ENCODE measurements around the gene PDE4B. TPM values are rescaled to one million over a fixed set of nuclear protein-coding genes. Genes with fewer than 3 reads are reported as not detected.

Gene PDE4B
- total RNA-seq, 1 experiment from 2014 or later, result 1.4 TPM

GRCh38 chr1:65983500-65983899 is 190.8 kb downstream of the PDE4B start:
- no peak overlapping the region for H2AFZ ChIP-seq (ENCODE audit: low read length)
- intact Hi-C loops (cut with micrococcal nuclease), result no loop called here
- no peaks in the 10 kb centered on the region for H3K9me2 ChIP-seq (replicated peaks; ENCODE audit: low read length)
- no peak overlapping the region for H3K4me3 ChIP-seq (ENCODE audit: low read length)
- no peaks in the 10 kb centered on the region for H3K4me1 ChIP-seq (ENCODE audit: insufficient read depth, low read length)
- DNase-seq (no peak), ATAC-seq (no peak)
- POLR2A ChIA-PET (ENCODE audit: unreplicated experiment), result no interaction called here
- no peak overlapping the region for H3K4me2 ChIP-seq (ENCODE audit: low read length)
- no TSS peak for BruUV-seq (replicated peaks)
- H3K9ac ChIP-seq (ENCODE audit: low read length), result no peak overlapping the region
- no peak overlapping the region for H3K27ac ChIP-seq (ENCODE audit: low read length)
- no peak for TF ChIP-seq EZH2 (IDR thresholded peaks at IDR 0.05; ENCODE audit: low read length, unreplicated experiment)
- no peak for TF ChIP-seq CTCF (conservative IDR thresholded peaks at IDR 0.05; ENCODE audit: low read depth, low read length)
- no peak for TF ChIP-seq EZH2phosphoT487 (IDR thresholded peaks at IDR 0.05; ENCODE audit: borderline replicate concordance, low read length)
- no peaks in the 10 kb centered on the region for H4K20me1 ChIP-seq (ENCODE audit: low read length)
- H3K36me3 ChIP-seq (ENCODE audit: low read depth, low read length), result no peaks in the 10 kb centered on the region
- H3K79me2 ChIP-seq (ENCODE audit: low read length), result no peaks in the 10 kb centered on the region
- H3F3A ChIP-seq (ENCODE audit: low read length, unreplicated experiment), result no peaks in the 10 kb centered on the region
- H3K27me3 ChIP-seq (ENCODE audit: low read length), result peaks cover 58% of the 10 kb centered on the region
- H3K9me3 ChIP-seq (ENCODE audit: low read length), result no peaks in the 10 kb centered on the region
- CTCF ChIA-PET, result no interaction called here

- H3K9ac ChIP-seq (ENCODE audit: low read length), result no peak overlapping the region
- H3K4me3 ChIP-seq (ENCODE audit: low read length), result no peak overlapping the region
- no peaks in the 10 kb centered on the region for H3F3A ChIP-seq (ENCODE audit: low read length, unreplicated experiment)
- no peak overlapping the region for H2AFZ ChIP-seq (ENCODE audit: low read length)
- BruUV-seq (replicated peaks), result no TSS peak
- intact Hi-C loops (cut with micrococcal nuclease), result no loop called here
- no peaks in the 10 kb centered on the region for H4K20me1 ChIP-seq (ENCODE audit: low read length)
- no peaks in the 10 kb centered on the region for H3K79me2 ChIP-seq (ENCODE audit: low read length)
- ATAC-seq (no peak), DNase-seq (no peak)
- no peaks in the 10 kb centered on the region for H3K4me1 ChIP-seq (ENCODE audit: insufficient read depth, low read length)
- H3K9me3 ChIP-seq (ENCODE audit: low read length), result no peaks in the 10 kb centered on the region
- H3K36me3 ChIP-seq (ENCODE audit: low read depth, low read length), result no peaks in the 10 kb centered on the region
- H3K9me2 ChIP-seq (replicated peaks; ENCODE audit: low read length), result no peaks in the 10 kb centered on the region
- CTCF ChIA-PET, result no interaction called here
- H3K27ac ChIP-seq (ENCODE audit: low read length), result no peak overlapping the region
- peaks cover 54% of the 10 kb centered on the region for H3K27me3 ChIP-seq (ENCODE audit: low read length)
- POLR2A ChIA-PET (ENCODE audit: unreplicated experiment), result no interaction called here
- no peak overlapping the region for H3K4me2 ChIP-seq (ENCODE audit: low read length)
- TF ChIP-seq CTCF (conservative IDR thresholded peaks at IDR 0.05; ENCODE audit: low read depth, low read length) (no peak), EZH2phosphoT487 (IDR thresholded peaks at IDR 0.05; ENCODE audit: borderline replicate concordance, low read length) (no peak)
These were observed 192.8 kb downstream of the PDE4B start for GRCh38 chr1:65985393-65986066.

GRCh38 chr1:65986146-65986545 is 193.5 kb downstream of the PDE4B start:
- no peaks in the 10 kb centered on the region for H3K79me2 ChIP-seq (ENCODE audit: low read length)
- intact Hi-C loops (cut with micrococcal nuclease), result no loop called here
- H3K9me2 ChIP-seq (replicated peaks; ENCODE audit: low read length), result no peaks in the 10 kb centered on the region
- H3K4me1 ChIP-seq (ENCODE audit: insufficient read depth, low read length), result no peaks in the 10 kb centered on the region
- no peaks in the 10 kb centered on the region for H3K36me3 ChIP-seq (ENCODE audit: low read depth, low read length)
- H3K4me2 ChIP-seq (ENCODE audit: low read length), result no peak overlapping the region
- no peak overlapping the region for H3K9ac ChIP-seq (ENCODE audit: low read length)
- TF ChIP-seq EZH2phosphoT487 (IDR thresholded peaks at IDR 0.05; ENCODE audit: borderline replicate concordance, low read length) (no peak), EZH2 (IDR thresholded peaks at IDR 0.05; ENCODE audit: low read length, unreplicated experiment) (no peak), CTCF (conservative IDR thresholded peaks at IDR 0.05; ENCODE audit: low read depth, low read length) (no peak)
- DNase-seq (no peak), ATAC-seq (no peak)
- POLR2A ChIA-PET (ENCODE audit: unreplicated experiment), result no interaction called here
- H3K27ac ChIP-seq (ENCODE audit: low read length), result no peak overlapping the region
- no peaks in the 10 kb centered on the region for H3K9me3 ChIP-seq (ENCODE audit: low read length)
- CTCF ChIA-PET, result no interaction called here
- no peaks in the 10 kb centered on the region for H4K20me1 ChIP-seq (ENCODE audit: low read length)
- H3K27me3 ChIP-seq (ENCODE audit: low read length), result peaks cover 60% of the 10 kb centered on the region
- no peak overlapping the region for H2AFZ ChIP-seq (ENCODE audit: low read length)
- no peak overlapping the region for H3K4me3 ChIP-seq (ENCODE audit: low read length)
- no peaks in the 10 kb centered on the region for H3F3A ChIP-seq (ENCODE audit: low read length, unreplicated experiment)
- BruUV-seq (replicated peaks), result no TSS peak

Data from PC-3 (cell line).